Measurements from ENCODE around the gene PLVAP.

The PLVAP gene

DNA sequence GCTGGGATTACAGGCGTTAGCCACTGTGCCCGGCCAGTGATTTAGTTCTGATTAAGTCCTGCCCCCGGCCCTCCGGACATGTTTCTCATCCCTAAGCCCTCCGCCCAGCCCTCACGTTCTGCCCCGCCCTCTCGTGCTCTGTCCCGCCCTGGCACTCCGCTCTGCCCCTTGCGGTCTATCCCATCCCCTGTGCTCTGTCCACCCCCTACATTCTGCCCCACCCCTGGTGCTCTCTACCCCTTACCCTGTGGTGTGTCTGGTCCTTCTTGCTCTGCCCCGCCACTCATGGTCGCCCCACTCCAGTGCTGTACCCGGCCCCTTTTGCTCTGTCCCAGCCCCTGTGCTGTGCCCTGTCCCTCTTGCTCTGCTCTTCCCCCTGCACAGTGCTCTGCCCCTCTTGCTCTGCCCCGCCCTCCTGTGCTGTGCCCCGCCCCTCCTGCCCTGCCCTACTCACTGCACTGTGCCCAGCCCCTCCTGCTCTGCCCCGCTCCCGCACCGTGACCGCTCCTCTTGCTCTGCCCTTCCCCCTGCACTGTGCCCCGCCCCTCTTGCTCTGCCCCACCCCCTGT lies 36.8 kb downstream of the PLVAP start:
- H3K4me1 ChIP-seq (ENCODE audit: control insufficient read depth, insufficient read depth, low read length) = peaks cover 17% of the 10 kb centered on the region
- H3K4me3 ChIP-seq (ENCODE audit: low read length in 2 of 2) = no peak overlapping the region
- H3K9ac ChIP-seq (ENCODE audit: low read length in 2 of 2) = no peak overlapping the region
- H3K27me3 ChIP-seq (ENCODE audit: control insufficient read depth in 1 of 2, insufficient read depth in 2 of 2, low read length in 2 of 2) = no peaks in the 10 kb centered on the region
- no peaks in the 10 kb centered on the region for H3K9me3 ChIP-seq (ENCODE audit: control insufficient read depth in 2 of 2, low read length in 2 of 2)
- no peaks in the 10 kb centered on the region for H3K36me3 ChIP-seq (ENCODE audit: control insufficient read depth in 2 of 2, insufficient read depth in 2 of 2, low read length in 2 of 2)
- no peak overlapping the region for H3K27ac ChIP-seq (ENCODE audit: low read length)

DNA sequence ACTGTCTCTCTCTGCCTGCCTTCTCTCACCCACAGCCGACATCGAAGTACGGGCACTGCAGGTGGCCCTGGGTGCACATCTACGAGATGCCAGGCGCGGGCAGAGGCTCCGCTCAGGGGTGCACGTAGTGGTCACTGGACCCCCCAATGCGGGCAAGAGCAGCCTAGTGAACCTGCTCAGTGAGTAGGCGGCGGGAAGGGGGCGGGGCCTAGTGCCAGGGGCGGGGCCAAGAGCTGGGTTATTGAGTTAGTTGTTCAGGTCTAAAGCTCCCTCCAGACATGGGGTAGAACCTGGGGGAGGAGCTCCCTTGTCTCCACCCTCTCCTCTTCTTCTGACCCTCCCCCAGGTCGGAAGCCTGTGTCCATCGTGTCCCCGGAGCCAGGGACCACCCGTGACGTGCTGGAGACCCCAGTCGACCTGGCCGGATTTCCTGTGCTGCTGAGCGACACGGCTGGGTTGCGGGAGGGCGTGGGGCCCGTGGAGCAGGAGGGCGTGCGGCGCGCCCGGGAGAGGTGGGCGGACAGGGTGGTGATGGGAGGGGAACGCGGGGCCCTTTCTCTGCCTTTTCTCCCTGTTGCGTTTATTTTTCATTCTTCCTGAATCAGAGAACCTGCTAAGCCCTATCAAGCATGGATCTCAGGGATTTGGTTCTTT lies 37.9 kb downstream of the PLVAP start:
- Histone ChIP-seq H3K27me3 (ENCODE audit: control insufficient read depth in 1 of 2, insufficient read depth in 2 of 2, low read length in 2 of 2) (no peaks in the 10 kb centered on the region), H3K27ac (ENCODE audit: low read length) (no peak overlapping the region), H3K9ac (ENCODE audit: low read length in 2 of 2) (no peak overlapping the region), H3K4me3 (ENCODE audit: low read length in 2 of 2) (no peak overlapping the region), H3K4me1 (ENCODE audit: control insufficient read depth, insufficient read depth, low read length) (peaks cover 26% of the 10 kb centered on the region), H3K9me3 (ENCODE audit: control insufficient read depth in 2 of 2, low read length in 2 of 2) (no peaks in the 10 kb centered on the region), H3K36me3 (ENCODE audit: control insufficient read depth in 2 of 2, insufficient read depth in 2 of 2, low read length in 2 of 2) (no peaks in the 10 kb centered on the region)

DNA sequence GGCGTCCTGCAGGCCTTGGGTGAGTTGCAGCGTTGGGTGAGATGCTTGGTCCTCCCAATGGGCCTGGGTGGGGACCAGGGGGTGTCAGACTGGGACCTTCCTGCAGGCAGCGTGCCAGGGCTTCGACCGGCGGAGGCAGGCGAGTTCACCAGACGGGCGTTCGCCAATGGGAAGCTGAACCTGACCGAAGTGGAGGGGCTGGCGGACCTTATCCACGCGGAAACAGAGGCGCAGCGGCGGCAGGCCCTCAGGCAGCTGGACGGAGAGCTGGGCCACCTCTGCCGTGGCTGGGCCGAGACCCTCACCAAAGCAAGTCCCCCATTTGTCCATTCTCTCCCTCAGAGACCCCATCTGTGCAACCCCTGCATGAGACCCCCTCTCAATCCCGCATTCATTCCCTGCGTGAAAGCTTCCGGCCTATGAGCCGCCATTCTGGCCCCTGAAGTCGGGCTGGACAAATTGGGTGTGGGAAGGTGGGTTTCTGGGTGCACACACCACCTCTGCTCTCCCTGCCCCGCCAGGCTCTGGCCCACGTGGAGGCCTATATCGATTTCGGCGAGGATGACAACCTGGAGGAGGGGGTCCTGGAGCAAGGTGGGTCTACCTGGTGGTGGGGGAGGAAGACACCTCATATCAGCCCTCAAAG lies 38.6 kb downstream of the PLVAP start:
- Histone ChIP-seq H3K4me3 (ENCODE audit: low read length in 2 of 2) (peak overlapping the region; percentile 95 to 99), H3K4me1 (ENCODE audit: control insufficient read depth, insufficient read depth, low read length) (peaks cover 33% of the 10 kb centered on the region), H3K9me3 (ENCODE audit: control insufficient read depth in 2 of 2, low read length in 2 of 2) (no peaks in the 10 kb centered on the region), H3K36me3 (ENCODE audit: control insufficient read depth in 2 of 2, insufficient read depth in 2 of 2, low read length in 2 of 2) (no peaks in the 10 kb centered on the region), H3K9ac (ENCODE audit: low read length in 2 of 2) (peak overlapping the region in 1 of 2 donors; percentile 83), H3K27ac (ENCODE audit: low read length) (no peak overlapping the region), H3K27me3 (ENCODE audit: control insufficient read depth in 1 of 2, insufficient read depth in 2 of 2, low read length in 2 of 2) (no peaks in the 10 kb centered on the region)

DNA sequence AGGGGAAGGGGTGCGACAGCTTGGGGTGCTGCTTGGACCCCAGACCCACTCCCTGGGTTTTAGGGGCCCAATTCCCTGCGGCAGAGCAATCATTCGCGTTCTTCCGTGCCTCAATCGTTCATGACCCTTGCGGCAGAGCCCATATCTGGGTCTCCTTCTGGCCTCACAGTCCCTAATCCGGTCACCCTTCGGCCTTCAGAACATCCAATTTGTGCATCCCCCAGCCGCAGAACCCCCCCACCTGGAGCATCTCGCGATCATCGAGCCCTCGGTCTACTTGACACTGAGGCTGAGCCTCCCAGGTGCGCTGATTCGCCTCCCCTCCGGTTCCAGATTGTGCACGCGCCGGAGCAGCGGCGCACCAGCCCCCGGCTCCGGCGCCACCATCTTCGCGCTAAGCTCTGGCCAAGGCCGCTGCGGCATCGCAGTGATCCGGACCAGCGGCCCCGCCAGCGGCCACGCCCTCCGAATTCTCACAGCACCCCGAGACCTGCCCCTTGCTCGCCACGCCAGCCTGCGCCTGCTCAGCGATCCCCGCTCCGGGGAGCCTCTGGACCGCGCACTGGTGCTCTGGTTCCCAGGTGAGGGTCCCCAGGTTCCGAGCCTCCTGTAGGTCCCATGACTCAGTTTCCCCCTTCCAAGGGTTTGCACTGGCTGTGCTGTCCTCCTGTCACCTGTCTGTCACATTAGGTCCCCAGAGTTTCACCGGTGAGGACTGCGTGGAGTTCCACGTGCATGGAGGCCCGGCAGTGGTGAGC lies 39.3 kb downstream of the PLVAP start:
- H3K36me3 ChIP-seq (ENCODE audit: control insufficient read depth in 2 of 2, insufficient read depth in 2 of 2, low read length in 2 of 2) = no peaks in the 10 kb centered on the region
- peak overlapping the region; percentile 96 for H3K27ac ChIP-seq (ENCODE audit: low read length)
- peak overlapping the region; percentile 95 to 99 for H3K4me3 ChIP-seq (ENCODE audit: low read length in 2 of 2)
- peaks cover 33% of the 10 kb centered on the region for H3K4me1 ChIP-seq (ENCODE audit: control insufficient read depth, insufficient read depth, low read length)
- H3K9ac ChIP-seq (ENCODE audit: low read length in 2 of 2) = peak overlapping the region; percentile 80 to 83
- no peaks in the 10 kb centered on the region for H3K27me3 ChIP-seq (ENCODE audit: control insufficient read depth in 1 of 2, insufficient read depth in 2 of 2, low read length in 2 of 2)
- no peaks in the 10 kb centered on the region for H3K9me3 ChIP-seq (ENCODE audit: control insufficient read depth in 2 of 2, low read length in 2 of 2)

DNA sequence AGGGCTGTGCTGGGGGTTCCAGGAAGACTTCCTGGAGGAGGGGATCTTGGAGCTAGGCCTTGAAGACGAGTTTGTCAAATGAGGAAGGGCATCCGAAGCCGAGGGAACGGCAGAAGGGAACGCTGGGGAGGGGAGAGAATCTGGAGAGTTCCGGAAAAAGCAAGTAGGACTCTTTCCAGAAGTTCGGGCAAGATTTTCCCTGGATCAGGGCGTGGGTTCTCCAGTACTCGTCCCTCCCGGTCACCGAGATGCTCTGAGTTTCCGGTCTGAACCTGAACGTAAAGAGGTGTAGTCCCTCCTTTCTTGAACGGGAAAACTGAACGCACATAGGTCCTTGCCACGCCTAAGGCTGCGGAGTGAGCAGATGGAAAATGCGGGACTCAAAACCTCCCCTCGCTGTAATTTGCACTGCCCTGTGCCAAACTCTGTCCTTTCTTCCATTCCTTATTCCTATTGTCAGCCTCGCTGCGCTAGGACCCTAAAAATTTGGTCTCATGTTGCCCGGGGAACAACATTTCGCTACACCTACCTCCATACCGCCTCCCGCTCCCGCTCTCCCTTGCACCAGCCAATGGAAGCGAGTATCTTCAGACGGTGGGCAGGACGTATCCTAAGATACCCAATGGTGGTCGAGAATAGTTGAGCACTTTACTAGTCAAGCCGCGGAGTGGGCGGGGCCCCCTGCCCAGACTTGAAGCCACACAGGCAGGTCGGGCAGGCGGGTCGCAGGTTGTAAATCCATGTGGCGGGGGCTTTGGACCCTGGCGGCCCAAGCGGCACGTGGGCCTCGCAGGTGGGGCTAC lies 40.1 kb downstream of the PLVAP start, which contains the start of gene GTPBP3:
Gene GTPBP3 (plus strand): TSS at position 682 of the 803 bp plus-strand sequence. CDS start 59 bp downstream, at position 741.
- Histone ChIP-seq H3K4me1 (ENCODE audit: control insufficient read depth, insufficient read depth, low read length) (peaks cover 33% of the 10 kb centered on the region), H3K4me3 (ENCODE audit: low read length in 2 of 2) (peak within 1 kb of the TSS; percentile 95 to 99), H3K9ac (ENCODE audit: low read length in 2 of 2) (peak within 1 kb of the TSS; percentile 83 to 94), H3K36me3 (ENCODE audit: control insufficient read depth in 2 of 2, insufficient read depth in 2 of 2, low read length in 2 of 2) (no peaks in the 10 kb centered on the region), H3K9me3 (ENCODE audit: control insufficient read depth in 2 of 2, low read length in 2 of 2) (no peaks in the 10 kb centered on the region), H3K27ac (ENCODE audit: low read length) (peak within 1 kb of the TSS; percentile 96), H3K27me3 (ENCODE audit: control insufficient read depth in 1 of 2, insufficient read depth in 2 of 2, low read length in 2 of 2) (no peaks in the 10 kb centered on the region)

DNA sequence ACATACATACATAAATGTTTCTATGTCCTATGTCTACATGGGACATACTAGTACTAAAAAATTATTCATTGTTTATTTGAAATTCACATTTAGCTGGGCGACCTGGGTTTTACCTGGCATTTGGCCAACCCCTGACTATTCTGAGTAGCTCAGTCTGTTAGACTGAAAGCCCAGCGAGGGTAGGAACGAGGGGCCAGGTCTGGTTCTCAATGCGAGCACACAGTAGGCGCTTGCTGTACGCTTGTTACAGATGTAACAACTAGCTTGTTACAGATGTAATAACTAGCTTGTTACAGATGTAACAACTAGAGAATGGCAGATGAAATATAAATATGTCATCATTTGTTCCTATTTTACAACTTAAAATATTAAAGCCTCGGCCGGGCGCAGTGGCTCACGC lies 41.6 kb downstream of the PLVAP start:
- H3K9me3 ChIP-seq (ENCODE audit: control insufficient read depth in 2 of 2, low read length in 2 of 2) = no peaks in the 10 kb centered on the region
- H3K9ac ChIP-seq (ENCODE audit: low read length in 2 of 2) = no peak overlapping the region
- H3K36me3 ChIP-seq (ENCODE audit: control insufficient read depth in 2 of 2, insufficient read depth in 2 of 2, low read length in 2 of 2) = no peaks in the 10 kb centered on the region
- H3K4me1 ChIP-seq (ENCODE audit: control insufficient read depth, insufficient read depth, low read length) = peaks cover 33% of the 10 kb centered on the region
- peak overlapping the region; percentile 68 to 81 for H3K4me3 ChIP-seq (ENCODE audit: low read length in 2 of 2)
- H3K27me3 ChIP-seq (ENCODE audit: control insufficient read depth in 1 of 2, insufficient read depth in 2 of 2, low read length in 2 of 2) = no peaks in the 10 kb centered on the region
- H3K27ac ChIP-seq (ENCODE audit: low read length) = no peak overlapping the region

DNA sequence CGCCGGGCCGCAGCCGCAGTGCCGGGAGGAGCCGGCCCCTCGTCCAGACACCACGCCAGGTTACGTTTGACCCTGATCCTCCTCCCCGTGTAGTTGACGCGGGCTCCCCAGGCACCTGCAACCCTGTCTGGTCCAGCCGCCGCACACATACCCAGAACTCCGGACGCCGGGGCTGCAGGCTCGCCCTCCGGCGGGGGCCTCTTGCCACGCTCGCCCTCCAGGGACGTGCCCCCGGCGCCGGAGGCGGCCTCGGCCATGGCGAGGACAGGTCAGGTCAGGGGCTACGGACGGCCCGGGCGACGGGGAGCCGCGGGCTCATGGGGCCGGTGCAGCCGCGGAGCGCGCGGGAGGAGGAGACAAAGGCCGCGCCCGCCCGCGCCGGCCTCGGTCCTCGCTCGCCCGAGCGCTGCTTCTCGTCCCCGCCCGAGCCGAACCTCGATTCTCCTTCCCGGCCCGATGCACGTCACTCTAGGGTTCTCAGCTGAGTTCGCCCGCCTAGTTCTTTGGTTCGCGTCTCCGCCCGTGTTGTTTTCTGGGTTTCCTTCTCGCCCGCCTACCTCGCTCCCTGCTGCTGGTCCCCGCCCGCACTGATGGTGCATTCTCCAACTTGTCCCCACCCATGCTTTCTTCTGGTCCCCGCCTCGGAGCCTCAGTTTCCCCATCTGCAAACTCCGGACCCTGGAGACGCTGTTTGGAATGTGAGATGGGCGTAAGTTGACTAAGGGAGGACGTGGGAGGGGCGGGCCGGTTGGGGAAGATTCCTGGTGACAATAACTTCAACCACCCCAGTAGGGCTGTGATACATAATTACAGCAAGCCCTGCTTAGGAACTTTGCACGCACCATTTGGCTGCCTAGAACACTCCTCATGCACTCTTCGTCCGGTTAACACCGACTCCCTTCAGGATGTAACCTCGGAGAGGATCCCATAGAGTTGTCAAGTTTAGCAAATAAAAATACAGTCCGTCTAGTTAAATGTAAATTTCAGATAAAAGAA lies 42.4 kb downstream of the PLVAP start, which contains the start of gene ANO8:
Gene ANO8 (minus strand): TSS at position 442 of the 996 bp plus-strand sequence. CDS start 185 bp downstream, at position 257.
- peak within 1 kb of the TSS; percentile 68 to 81 for H3K4me3 ChIP-seq (ENCODE audit: low read length in 2 of 2)
- H3K4me1 ChIP-seq (ENCODE audit: control insufficient read depth, insufficient read depth, low read length) = peaks cover 33% of the 10 kb centered on the region
- peak within 1 kb of the TSS; percentile 62 to 64 for H3K9ac ChIP-seq (ENCODE audit: low read length in 2 of 2)
- peaks cover 0 to 7% of the 10 kb centered on the region in 2 donors for H3K27me3 ChIP-seq (ENCODE audit: control insufficient read depth in 1 of 2, insufficient read depth in 2 of 2, low read length in 2 of 2)
- no peak within 1 kb of the TSS for H3K27ac ChIP-seq (ENCODE audit: low read length)
- H3K9me3 ChIP-seq (ENCODE audit: control insufficient read depth in 2 of 2, low read length in 2 of 2) = no peaks in the 10 kb centered on the region
- peaks cover 0 to 2% of the 10 kb centered on the region in 2 donors for H3K36me3 ChIP-seq (ENCODE audit: control insufficient read depth in 2 of 2, insufficient read depth in 2 of 2, low read length in 2 of 2)

DNA sequence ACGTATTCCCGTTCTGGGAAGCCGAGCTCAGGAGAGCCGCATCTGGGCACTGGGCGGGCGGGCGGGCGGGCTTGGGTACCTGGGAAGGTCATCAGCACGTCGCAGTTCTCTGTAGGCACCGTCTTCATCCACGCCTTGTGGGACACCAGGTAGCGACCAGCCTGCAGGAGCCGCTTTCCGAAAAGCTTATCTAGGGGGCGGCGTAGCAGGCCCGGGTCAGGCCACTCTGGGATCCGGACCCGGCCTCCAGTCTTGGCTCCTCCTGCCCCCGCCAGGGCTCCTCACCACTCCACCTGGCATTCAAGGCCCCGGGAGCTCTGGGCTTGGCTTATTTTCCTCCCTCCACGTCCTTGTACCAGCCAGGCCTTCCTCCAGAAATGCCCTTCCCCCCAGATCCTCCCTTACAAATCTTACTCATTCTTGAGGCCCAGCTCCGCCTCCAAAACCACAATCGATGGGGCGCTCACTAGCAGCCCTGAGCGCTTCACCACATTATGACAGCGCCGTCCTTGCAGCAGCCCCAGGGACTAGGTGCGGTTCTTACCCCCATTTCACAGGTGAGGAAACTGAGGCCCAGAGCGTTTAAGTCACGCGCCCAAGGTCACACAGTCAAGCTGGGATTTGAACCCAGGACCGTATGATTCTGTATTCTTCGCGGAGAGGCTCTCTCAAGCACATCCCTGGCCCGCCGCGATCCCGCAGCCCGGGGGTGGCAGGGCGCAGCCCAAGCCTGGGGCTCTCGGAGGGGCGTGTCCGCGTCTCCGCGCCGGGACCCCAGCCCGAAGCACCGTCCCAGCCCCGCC lies 43.3 kb downstream of the PLVAP start:
- Histone ChIP-seq H3K9ac (ENCODE audit: low read length in 2 of 2) (peak overlapping the region; percentile 58 to 64), H3K27ac (ENCODE audit: low read length) (no peak overlapping the region), H3K36me3 (ENCODE audit: control insufficient read depth in 2 of 2, insufficient read depth in 2 of 2, low read length in 2 of 2) (peaks cover 0 to 2% of the 10 kb centered on the region in 2 donors), H3K9me3 (ENCODE audit: control insufficient read depth in 2 of 2, low read length in 2 of 2) (no peaks in the 10 kb centered on the region), H3K4me1 (ENCODE audit: control insufficient read depth, insufficient read depth, low read length) (peaks cover 42% of the 10 kb centered on the region), H3K27me3 (ENCODE audit: control insufficient read depth in 1 of 2, insufficient read depth in 2 of 2, low read length in 2 of 2) (peaks cover 0 to 16% of the 10 kb centered on the region in 2 donors), H3K4me3 (ENCODE audit: low read length in 2 of 2) (peak overlapping the region; percentile 67 to 81)
